K562 (cell line): ENCODE data around the gene USB1. TPM values are rescaled to one million over a fixed set of nuclear protein-coding genes. Genes with fewer than 3 reads are reported as not detected.

Experiments used
- BCOR ChIP-seq: fragments of 450-650 bp; IDR thresholded peaks from 2 replicates; pipeline ENCODE4 v1.6.1; 2016
- CCNT2 ChIP-seq: IDR thresholded peaks from 2 replicates; pipeline ENCODE4 v1.6.1; 2011; ENCODE audit warnings: borderline replicate concordance, low read depth, mild to moderate bottlenecking, moderate library complexity, mixed read lengths, low read length; ENCODE audit not compliant: insufficient read length; ENCODE audit errors: extremely low read depth
- POLR2AphosphoS2 ChIP-seq: IDR thresholded peaks from 2 replicates; pipeline ENCODE4 v1.6.1; 2012; ENCODE audit warnings: low read length, improper control_type of control experiment
- RBFOX2 ChIP-seq: fragments of 200-400 bp; formaldehyde crosslinking; IDR thresholded peaks from 2 replicates; pipeline ENCODE4 v1.6.1; 2017; ENCODE audit warnings: low read depth, mild to moderate bottlenecking, low read length, moderate library complexity
- RBM25 ChIP-seq: fragments of 200-400 bp; formaldehyde crosslinking; IDR thresholded peaks from 2 replicates; pipeline ENCODE4 v1.6.1; 2018; ENCODE audit warnings: low read length, low read depth, moderate library complexity; ENCODE audit not compliant: severe bottlenecking
- REST ChIP-seq, 2 experiments: fragments of 450-650 bp; formaldehyde crosslinking in 1 of 2; IDR thresholded peaks; 2 replicates each; pipeline versions ENCODE4 v1.4.0 to v1.6.1; 2014 to 2020; ENCODE audit warnings: mild to moderate bottlenecking in 2 of 2, borderline replicate concordance in 1 of 2, low read depth in 1 of 2
- SRSF9 ChIP-seq: fragments of 200-400 bp; formaldehyde crosslinking; IDR thresholded peaks from 2 replicates; pipeline ENCODE4 v1.6.1; 2017; ENCODE audit warnings: low read depth, low read length, borderline replicate concordance
- THRA ChIP-seq: fragments of 450-650 bp; IDR thresholded peaks from 2 replicates; pipeline ENCODE4 v1.6.1; 2017; ENCODE audit warnings: mild to moderate bottlenecking, moderate library complexity
- THRB ChIP-seq: fragments of 450-650 bp; formaldehyde crosslinking; conservative IDR thresholded peaks from 2 replicates; pipeline ENCODE4 v1.4.0; 2022; ENCODE audit warnings: mild to moderate bottlenecking, missing genetic modification characterization
- ZKSCAN1 ChIP-seq: fragments of 150-350 bp; IDR thresholded peaks from 2 replicates; pipeline ENCODE4 v1.6.1; 2016; ENCODE audit warnings: low read depth, low read length
- ZNF253 ChIP-seq: fragments of 250-450 bp; sonication (Bioruptor Pico); conservative IDR thresholded peaks from 2 replicates; pipeline ENCODE4 v1.6.1; 2021; ENCODE audit warnings: mild to moderate bottlenecking
- polyA plus RNA-seq, 8 experiments: library from polyadenylated mRNA; depleted of rRNA in 4 of 8; stranded (reverse) in 5 of 8; unstranded in 3 of 8; fragments of >200 nt; fragmentation: Nextera tagmentation in 2 of 8; fragmentation: Illumina TruSeq in 1 of 8; extraction: Ambion mirVana in 2 of 8; extraction: Trizol in 1 of 8; gene quantifications; 2 replicates each; pipeline versions ENCODE4 v1.2.1 to v1.2.3, GENCODE V29; 2011 to 2014; ENCODE audit warnings: inconsistent platforms in 1 of 8, missing spikeins in 1 of 8
- total RNA-seq, 7 experiments: library from RNA; depleted of rRNA in 6 of 7; stranded (reverse); fragments of >200 nt in 6 of 7; fragmentation: Illumina TruSeq in 2 of 7; extraction: Trizol in 2 of 7; gene quantifications; 2 replicates each; pipeline versions ENCODE4 v1.2.1 to v1.2.3, GENCODE V29; 2011 to 2021; ENCODE audit warnings: low replicate concordance in 1 of 7
- TF ChIP-seq, protein P1 (sequence below): sonication (generic); formaldehyde crosslinking; IDR thresholded peaks from 2 replicates; pipeline ENCODE4 v1.8.1; 2022; ENCODE audit warnings: missing genetic modification reagents
- TF ChIP-seq, protein P2 (sequence below), 3 experiments: IDR thresholded peaks in 2 of 3; conservative IDR thresholded peaks in 1 of 3; 2 replicates each; pipeline ENCODE4 v1.5.1; 2011 to 2012; ENCODE audit warnings: low read length in 3 of 3, mild to moderate bottlenecking in 3 of 3, control low read depth in 2 of 3, improper control_type of control experiment in 1 of 3, inconsistent platforms in 1 of 3, low read depth in 1 of 3, mixed read lengths in 1 of 3, moderate library complexity in 1 of 3; ENCODE audit not compliant: insufficient read depth in 2 of 3

Gene USB1
- total and polyA plus RNA-seq, 9 of the 15 experiments (the other 6 are each of a cell fraction or from before 2014, with no cell fraction given) = 11.6 to 73.6 (median 19.4) TPM

DNA sequence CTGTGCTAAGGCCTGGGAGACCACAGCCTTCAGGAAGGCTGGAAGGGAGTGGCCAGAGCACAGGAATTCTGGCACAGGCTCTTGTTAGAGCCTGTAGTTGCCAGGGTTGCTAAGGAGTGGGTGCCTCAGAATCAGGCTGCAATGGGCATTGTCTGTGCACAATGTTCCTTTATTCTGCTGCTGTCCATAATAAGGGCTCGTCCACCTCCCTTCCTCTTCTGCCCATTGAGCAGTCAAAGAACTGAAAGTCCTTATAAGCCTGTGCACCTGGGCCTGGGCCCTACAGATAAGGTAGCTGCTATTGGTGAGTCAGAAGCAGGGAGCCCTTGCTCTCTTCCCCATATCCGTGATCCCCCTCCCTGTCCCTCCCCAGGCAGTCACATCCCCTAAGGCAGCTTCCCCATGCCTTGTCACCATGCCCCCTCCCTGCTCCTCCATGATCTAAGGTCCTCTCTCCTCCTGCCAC is 24.8 kb upstream of the USB1 start (continued):
- TF ChIP-seq CCNT2 (peak; percentile 83), ZKSCAN1 (peak; percentile 69; the same call in 1 of the 2 replicates), THRA (no peak), POLR2AphosphoS2 (no peak), ZNF253 (CRISPR knock-in tag) (no peak), SRSF9 (no peak), REST (IDR thresholded peaks at IDR 0.05; ENCODE audit: borderline replicate concordance) (peak; percentile 47; the same call in 1 of the 2 replicates), REST (CRISPR knock-in tag; IDR thresholded peaks at IDR 0.05; ENCODE audit: low read depth) (no peak), RBFOX2 (no peak), THRB (CRISPR knock-in tag) (no peak), RBM25 (no peak), BCOR (peak; percentile 12; the same call in 1 of the 2 replicates)
- TF ChIP-seq, protein P1, sequence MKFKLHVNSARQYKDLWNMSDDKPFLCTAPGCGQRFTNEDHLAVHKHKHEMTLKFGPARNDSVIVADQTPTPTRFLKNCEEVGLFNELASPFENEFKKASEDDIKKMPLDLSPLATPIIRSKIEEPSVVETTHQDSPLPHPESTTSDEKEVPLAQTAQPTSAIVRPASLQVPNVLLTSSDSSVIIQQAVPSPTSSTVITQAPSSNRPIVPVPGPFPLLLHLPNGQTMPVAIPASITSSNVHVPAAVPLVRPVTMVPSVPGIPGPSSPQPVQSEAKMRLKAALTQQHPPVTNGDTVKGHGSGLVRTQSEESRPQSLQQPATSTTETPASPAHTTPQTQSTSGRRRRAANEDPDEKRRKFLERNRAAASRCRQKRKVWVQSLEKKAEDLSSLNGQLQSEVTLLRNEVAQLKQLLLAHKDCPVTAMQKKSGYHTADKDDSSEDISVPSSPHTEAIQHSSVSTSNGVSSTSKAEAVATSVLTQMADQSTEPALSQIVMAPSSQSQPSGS (CRISPR knock-in tag) = no peak
- TF ChIP-seq, protein P2, sequence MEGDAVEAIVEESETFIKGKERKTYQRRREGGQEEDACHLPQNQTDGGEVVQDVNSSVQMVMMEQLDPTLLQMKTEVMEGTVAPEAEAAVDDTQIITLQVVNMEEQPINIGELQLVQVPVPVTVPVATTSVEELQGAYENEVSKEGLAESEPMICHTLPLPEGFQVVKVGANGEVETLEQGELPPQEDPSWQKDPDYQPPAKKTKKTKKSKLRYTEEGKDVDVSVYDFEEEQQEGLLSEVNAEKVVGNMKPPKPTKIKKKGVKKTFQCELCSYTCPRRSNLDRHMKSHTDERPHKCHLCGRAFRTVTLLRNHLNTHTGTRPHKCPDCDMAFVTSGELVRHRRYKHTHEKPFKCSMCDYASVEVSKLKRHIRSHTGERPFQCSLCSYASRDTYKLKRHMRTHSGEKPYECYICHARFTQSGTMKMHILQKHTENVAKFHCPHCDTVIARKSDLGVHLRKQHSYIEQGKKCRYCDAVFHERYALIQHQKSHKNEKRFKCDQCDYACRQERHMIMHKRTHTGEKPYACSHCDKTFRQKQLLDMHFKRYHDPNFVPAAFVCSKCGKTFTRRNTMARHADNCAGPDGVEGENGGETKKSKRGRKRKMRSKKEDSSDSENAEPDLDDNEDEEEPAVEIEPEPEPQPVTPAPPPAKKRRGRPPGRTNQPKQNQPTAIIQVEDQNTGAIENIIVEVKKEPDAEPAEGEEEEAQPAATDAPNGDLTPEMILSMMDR (IDR thresholded peaks at IDR 0.05 in 2 of 3, conservative IDR thresholded peaks at IDR 0.05 in 1 of 3; ENCODE audit: insufficient read depth in 2 of 3, low read depth in 1 of 3, low read length in 3 of 3) = no peak
